NCI-H2081 (cell line): ENCODE measurements around the gene PRUNE2.
A peak's percentile ranks its signal among the peaks of the same experiment; 100 is the strongest.

Source experiments
- DNase-seq, 2 experiments: peaks; one replicate each; lab custom pipeline; 2025; lab: John Stamatoyannopoulos, UW

PRUNE2 gene

DNA sequence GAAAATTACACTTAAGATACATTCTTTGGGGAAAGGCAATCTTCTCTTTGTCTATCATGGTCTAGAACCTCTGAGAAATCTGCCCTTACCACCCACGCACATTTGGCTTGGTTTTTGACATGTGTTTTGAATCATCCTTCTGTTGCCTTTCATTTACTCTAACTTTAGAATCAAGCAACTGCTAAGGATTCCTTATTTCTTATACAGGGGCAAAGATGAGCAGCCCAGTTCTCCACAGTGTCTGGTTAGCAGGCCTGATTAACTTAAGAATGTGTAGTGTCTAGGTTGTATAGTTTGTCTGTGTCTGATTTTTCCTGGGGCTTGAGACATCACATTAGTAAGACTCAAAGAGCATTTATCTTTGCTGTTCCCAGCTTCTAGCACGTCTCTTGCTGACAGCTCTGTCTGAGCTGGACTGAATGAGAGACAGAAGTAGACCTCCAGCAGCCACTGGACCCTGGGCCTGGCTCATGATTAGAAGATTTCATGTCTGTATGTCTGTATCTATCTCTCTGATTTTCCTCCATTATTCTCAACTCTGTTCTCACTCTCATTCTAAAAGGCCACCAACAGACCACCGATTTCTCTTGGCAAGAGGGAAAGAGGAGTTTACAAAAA is 173.5 kb downstream of the PRUNE2 start:
- no peak for DNase-seq

DNA sequence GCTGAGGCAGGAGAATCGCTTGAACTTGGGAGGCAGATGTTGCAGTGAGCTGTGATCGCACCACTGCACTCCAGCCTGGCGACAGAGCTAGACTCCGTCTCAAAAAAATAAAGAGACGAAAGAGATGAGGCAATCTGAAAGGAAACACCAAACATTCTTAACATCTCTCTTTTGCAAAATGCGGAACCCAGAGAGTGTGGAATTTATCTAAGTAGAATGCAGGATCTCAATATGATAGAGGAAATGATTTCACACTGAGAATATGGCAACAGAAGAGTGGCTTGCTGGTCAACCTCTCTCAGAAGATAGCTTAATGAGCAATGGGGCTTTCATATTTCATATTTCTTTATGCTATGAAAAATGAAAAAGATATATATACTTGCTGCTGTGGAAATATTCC is 175.1 kb downstream of the PRUNE2 start:
- no peak for DNase-seq

DNA sequence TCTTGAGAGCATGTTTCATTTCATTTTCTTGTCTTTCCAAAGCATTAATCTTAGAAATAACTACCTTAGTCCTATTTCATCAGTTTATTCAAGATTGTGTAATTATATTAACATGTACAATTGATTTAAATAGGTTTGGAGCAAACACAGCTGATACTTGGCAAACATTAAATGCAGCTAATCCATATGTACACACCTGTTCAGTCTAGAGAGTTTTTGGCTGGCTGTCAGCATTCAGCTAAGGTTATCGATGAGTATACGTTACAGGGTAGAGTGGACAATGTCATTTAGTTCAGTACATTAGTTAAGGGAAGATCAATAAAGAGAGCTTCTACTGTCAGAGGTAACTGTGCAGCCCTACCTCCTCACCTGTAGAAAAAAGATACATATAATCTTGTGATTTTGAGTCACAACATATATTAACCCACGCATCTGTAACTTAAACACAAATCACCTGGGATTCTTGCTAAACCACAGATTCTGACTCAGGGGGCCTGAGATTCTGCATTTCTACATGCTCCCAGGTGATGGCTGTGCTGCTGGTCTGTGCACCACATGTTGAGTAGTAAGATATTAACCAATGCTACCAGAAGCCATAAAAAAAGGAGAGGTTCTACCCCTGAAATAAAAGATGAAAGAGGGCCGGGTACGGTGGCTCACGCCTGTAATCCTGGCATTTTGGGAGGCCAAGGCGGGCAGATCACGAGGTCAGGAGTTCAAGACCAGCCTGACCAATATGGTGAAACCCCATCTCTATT is 175.8 kb downstream of the PRUNE2 start:
- DNase-seq, result peak; percentile 70 to 97

DNA sequence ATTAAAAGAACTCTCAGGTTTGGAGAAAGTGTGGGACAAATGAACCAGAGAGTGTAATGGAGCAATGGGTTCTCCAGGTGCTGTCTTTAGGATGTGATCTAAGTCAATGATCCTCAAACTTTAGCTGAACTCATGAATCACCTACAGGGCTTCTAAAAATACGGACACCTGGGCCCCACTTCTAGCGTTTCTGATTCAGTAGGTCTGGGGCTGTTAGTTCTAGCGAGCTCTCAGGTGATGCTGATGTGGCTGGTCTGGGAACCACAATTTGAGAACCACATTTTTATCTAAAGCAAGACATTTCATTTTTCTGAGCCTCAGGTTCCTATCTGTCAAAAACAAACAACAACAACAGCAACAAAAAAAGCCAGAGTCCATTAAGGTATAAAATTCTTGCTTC is 176.8 kb downstream of the PRUNE2 start:
- DNase-seq, result peak in 1 of 2 experiments; percentile 10

DNA sequence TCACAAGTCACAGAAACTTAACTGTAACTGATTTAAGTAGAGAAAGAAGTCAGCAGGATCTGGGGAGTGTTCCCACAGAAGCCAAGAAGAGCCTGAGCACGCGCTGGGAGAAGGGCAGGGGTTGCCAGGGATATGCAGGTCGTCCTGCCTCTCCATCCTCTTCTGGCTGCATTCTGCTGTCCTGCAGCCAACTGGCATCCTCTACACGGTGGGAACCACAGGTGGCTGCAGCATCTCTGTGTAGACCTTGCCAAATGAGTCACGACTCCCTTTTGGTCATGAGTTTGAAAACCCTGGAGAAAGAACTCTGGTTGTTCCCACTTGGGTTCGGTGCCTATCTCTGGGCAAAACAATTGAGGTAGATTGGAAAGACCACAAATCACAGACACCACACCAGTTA is 180.0 kb downstream of the PRUNE2 start:
- DNase-seq, result peak in 1 of 2 experiments; percentile 53

DNA sequence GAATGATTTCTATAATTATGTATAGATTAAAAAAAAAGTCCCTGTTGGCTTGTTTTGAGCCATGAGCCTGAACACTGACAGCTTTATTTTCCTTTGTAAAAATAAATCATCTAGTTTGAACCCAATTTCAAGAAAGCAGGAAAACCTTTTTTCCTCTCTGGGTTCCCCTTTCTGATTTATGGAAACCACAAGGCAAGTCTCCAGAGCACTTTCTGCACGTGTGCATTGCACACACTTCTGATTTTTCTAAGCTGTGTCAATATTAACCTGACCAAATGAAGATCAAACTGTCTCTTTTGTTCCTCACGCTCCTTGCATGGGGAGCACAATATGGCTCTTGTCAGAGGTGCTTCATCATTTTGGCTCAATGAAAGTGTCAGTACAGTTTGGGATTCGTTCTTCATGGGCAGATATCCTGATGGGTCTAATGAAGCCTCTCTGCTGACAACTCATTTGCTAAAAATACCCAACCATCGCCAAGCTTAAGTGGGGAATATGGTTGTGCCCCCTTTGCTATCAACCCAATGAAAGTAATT is 180.8 kb downstream of the PRUNE2 start:
- DNase-seq, result peak; percentile 45 to 84

DNA sequence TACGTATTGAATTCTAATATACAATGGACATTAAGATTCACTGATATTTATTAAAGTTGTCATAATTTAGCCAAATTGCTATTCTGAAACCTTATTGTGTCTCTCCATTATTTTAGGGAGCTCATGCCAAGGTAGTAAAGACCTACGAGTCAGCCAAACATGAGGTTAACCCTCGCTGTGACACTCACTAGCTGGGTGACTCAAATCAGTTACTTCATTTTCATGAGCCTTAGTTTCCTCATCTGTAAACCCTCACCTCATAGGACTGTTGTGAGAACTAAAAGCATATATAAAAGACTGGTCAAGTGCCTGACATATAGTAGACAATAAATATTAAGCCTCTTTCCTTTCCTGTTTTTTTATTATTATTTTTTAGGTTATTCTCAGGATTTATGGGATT is 185.7 kb downstream of the PRUNE2 start:
- DNase-seq, result no peak

DNA sequence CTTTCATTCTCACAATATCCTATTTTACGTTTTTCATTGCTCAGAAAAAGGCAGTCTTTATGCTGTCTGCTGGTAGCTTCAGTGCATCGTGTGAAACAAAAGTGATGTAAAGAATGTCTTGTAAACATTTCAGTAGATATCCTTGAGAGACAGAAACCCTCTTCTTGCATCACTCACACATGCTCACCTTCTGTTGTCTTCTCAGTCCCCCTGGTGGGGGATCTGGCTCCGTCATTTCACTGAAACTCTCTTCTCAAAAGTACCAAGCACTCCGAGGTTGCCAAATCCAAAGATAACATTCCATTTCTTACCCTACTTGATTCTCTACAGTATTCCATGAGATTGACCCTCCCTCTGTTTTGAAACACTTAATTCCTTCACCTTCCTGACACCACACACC is 187.7 kb downstream of the PRUNE2 start:
- DNase-seq, result no peak

DNA sequence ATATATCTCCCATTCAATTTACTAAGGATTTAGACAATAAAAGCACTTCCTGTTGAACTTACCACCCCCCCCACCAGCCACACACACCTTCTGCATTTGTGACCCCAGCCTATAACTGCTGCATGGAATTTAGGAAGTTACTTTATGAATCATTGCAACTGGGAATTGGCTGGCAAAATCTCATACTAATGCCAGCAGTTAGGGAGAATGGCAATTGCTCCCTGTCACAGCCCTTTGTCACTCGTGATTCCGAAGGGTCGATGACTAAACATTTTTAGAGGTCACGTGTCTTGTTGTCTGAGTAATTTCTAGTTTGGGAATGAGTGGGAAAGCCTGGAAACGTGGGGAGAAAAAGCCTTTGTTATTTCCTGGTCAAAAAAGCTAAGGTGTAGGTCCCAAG is 188.3 kb downstream of the PRUNE2 start:
- DNase-seq, result peak in 1 of 2 experiments; percentile 59

DNA sequence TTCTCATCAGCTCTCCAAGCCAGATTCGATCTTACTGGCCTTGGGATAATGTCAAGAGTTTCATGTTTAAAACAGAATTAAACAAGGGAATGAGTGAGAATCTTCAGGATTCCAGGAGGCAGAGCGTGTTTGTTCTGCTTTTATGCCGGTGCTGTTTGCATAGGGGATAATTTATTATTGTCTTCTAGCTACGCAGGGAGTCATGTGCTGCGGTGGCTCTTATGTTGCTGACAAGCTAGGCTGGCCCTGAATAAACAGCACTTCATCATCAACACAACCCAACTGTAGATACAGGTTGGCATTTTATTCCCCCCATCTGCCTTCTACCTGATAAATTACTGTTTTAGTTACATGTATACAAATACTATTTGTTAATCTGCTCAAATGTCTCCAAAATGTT is 188.7 kb downstream of the PRUNE2 start:
- peak; percentile 51 to 74 for DNase-seq

DNA sequence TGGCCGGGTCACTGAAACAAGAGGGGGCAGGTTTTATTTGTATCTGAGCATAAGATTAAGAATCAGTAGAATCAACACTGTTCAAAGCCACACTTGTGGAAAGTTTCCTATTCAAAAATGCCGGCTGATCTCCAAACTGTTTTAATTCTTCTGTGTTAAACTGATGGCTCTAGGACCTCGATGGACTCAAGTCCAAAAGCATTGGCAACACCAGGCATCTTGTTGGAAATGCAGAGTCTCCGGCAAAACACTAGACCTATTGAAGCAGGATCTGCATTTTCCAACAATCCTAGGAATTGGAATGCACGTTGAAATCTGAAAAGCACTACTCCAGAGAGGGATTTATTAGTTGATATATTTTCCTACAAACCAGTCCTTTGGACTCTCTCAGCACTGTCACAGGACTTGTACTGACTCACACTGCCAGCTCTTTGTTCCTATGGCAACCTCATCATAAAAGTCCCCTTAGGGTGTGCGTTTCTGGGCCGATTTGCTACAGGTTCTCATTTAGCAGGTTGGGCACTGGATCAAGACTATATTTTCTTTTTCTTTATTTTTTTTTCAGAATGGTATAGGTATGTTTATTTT is 189.7 kb downstream of the PRUNE2 start:
- DNase-seq, result peak in 1 of 2 experiments; percentile 51

DNA sequence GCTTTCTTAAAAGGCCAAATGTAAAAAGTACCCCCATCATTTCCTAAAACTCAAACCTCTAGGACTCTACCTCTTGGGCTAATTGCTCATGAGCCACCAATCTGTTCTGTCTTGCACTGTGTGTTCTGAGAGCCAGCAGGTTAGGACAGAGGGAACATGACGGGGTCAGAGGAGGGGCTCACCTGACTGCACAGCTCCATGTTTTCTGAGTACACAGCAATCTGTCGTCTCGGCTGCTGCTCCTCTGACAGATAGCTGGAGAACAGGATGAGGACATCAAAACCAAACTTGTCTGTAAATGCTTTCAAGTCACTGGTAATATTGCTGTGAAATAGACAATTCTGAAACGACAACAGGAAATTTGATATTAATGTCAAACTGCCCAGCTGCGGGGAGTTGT is 192.5 kb downstream of the PRUNE2 start:
- no peak for DNase-seq

DNA sequence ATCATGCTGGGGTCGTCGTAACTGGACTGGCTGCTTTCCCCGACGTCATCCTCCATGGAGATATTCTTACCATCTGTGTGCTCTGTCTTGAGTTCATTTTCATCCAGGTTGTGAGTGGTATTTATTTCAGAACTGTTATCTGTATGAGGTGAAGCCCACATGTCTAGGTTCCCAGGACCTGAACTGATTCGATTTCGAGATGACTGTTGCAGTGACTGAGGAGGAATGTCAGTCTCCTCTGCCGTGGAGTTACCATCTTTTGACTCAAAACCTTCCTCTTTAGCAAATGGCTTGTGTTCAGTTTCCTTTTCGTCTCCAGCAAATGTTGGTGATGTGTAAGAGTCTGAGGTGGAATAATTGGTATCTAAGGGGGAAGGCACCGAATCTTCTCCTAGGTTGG is 196.9 kb downstream of the PRUNE2 start:
- DNase-seq, result no peak

DNA sequence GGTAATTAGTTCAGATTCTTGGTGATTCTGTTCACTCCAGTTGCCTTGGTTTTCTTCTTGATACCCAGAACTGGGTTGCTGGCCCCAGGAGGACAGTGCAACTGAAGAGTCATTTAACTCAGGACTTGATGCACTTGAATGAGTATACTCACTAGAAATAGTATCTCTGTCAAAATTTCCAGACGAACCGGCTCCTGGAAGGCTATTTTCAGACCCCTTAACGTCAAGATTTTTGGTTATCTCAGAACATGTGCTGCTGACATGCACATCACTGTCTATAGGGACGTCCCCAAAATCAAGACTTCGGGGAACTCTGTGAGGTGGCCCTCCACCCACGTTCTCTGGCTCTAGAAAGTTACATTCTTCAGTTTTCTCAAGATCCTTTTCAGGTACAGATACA is 198.4 kb downstream of the PRUNE2 start:
- DNase-seq, result no peak

DNA sequence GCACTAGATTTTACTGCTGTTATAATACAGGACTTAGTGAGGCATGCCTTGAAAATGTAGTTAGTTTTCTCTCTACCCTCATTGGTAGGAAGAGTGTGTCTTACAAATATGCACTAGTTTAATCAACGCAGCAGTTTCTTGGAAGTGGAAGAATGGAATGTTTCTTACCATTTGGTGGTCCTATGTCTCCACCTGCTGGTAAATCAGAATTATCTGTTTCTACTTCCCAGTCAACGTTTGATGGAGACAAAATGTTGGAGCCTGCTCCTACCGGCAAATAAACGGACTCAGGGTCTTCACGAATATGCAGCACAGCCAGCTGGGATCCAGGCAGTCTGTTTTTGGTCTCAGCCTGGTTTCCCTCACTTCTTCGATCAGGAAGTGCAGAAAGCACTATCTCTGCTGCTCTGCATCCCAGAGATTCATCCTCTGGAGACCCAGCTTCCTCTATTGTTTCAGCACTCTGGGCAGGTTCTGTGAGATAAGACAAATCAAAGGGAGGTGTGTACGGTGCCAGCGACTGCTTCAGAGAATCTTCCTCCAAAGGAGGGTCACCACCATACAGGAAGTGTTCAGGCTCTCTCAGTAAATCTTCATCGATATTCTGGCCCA is 201.2 kb downstream of the PRUNE2 start:
- peak; percentile 78 to 82 for DNase-seq

DNA sequence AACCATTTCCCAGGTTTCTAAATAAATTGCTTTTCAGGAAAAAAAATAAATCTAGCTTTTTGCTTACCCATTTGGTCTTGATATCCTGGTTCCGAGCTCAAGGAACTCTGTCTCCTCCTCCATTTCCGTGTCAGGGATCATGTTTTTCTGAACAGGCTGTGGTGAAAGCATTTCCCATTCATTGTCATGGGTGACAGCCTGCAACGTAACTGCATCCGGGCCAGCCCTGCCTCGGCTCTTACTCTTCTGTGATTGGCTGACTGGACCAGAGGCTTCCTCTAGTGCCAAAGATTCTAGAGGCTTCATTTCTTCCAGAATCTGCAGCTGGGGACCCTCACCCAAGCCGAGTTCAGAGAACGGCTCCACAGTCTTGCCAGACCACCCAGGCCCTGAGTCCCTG is 202.6 kb downstream of the PRUNE2 start:
- no peak for DNase-seq

DNA sequence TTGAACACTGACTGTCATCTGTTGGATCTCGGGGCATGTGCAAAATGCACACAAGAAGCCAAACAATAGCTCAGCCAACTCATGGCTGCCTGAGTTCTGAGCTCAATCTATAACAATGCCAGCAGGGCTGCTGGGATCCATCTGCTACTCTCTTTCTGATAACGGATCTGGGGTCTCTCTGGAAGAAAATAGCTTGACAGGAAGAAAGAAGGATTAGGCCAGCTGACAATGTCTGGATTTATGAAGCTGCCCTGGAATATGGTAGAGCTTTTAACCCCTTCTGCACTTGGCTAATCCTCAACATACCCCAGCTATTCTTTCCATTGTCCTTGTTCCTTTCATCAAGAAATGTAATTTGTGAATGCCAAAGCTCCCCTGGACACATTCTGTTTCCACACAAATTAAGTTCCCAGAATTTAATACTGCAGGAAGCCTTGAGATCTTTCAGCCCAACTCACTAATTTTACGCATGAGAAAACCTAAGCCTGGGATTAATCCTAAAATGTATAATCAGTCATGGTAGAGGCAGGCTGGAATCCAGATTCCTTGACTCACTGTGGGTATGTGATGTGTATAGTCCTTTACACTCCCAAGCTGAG is 204.4 kb downstream of the PRUNE2 start:
- no peak for DNase-seq

DNA sequence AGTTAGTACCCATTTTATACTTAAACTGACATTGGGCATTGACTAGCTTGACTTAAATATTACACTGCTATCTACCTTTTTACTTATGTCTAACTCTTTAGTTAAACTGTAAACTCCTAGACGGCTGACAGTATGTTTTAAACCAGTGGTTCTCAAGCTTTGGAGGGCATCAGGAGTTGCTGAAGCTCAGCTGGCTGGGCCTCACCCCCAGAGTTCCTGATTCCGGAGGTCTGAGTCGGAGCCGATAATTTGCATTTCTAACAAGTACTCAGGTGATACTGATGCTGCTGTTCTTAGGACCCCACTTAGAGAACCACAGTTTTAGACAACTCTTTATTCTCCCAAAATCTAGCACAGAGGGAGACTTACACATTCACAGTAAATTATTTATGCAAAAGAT is 205.0 kb downstream of the PRUNE2 start:
- no peak for DNase-seq

DNA sequence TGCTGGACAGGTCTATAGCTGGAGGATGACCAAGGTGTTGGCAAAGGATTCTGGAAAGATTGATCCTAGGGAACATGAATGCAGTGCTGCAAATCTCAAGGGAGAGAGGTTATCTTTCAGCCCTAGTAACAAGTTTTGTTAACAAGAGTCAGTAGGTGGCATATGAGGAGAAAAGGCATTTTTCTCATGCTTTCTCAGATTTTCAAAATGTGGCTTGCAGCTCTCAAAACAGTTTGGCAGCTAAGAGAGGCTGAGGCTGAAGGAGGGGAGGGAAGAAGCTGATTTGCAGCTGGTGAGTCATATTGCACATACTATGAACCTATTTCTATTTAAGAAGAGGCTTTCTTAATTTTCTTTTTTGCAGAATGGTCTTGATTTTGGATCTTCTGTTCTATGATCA is 205.9 kb downstream of the PRUNE2 start:
- no peak for DNase-seq

DNA sequence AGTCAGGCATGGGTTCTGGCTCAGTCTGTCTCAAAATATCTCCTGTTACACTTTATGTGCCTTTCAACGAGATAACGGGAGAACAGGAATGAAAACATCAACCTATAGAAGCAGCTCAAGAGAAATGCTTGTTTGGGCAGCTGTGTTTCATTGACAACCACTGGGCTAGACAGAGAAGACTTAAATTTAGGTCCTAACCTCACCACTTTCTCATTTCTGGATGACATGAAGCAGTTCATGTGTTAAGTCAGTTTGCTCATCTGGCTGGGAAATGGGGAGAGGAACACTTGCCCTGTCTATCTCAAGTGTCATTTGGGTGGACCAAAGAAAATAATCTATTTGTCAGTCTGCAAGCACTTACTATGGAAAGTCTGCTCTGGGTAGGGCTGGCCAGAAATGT is 208.4 kb downstream of the PRUNE2 start:
- DNase-seq, result no peak

DNA sequence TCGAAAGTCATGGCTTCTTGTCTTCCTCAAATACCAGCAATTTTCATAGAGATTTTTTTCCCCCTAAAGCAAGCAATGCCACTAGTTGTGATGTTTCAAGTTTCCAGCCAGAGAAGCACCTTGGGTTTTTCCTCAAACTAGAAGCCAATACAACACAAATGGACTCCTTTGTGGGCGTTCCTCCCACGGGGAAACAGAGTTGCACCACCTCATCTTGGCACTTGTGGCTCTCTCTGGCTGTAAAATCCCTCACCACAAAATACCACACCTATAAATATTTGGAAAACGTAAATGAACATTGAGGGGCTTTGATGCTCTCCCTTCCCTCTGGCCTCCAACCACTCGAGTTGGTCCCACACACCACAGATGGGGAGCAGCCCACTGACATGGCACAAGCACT is 208.8 kb downstream of the PRUNE2 start:
- no peak for DNase-seq

DNA sequence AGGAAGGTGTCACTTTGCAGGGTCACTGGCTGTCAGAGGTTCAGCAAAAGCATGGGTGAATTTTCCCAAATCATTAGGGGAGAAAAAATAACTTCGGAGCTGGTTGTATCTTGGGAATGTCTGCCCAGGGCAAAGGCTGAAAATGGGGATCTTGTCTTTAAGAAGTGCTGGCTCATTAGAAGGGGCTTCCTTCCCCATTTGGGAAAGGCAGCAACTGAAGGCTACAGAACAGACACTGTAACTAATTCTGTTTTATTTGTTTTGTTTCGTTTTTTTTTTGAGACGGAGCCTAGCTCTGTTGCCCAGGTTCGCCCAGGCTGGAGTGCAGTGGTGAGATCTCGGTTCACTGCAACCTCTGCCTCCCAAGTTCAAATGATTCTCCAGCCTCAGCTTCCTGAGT is 212.0 kb downstream of the PRUNE2 start:
- no peak for DNase-seq
